ENCODE results near the gene FAF1.

The FAF1 gene

GRCh38 chr1:50610563-50610962 lies 349.5 kb downstream of the FAF1 start (continued):
- TF ChIP-seq, protein P1, sequence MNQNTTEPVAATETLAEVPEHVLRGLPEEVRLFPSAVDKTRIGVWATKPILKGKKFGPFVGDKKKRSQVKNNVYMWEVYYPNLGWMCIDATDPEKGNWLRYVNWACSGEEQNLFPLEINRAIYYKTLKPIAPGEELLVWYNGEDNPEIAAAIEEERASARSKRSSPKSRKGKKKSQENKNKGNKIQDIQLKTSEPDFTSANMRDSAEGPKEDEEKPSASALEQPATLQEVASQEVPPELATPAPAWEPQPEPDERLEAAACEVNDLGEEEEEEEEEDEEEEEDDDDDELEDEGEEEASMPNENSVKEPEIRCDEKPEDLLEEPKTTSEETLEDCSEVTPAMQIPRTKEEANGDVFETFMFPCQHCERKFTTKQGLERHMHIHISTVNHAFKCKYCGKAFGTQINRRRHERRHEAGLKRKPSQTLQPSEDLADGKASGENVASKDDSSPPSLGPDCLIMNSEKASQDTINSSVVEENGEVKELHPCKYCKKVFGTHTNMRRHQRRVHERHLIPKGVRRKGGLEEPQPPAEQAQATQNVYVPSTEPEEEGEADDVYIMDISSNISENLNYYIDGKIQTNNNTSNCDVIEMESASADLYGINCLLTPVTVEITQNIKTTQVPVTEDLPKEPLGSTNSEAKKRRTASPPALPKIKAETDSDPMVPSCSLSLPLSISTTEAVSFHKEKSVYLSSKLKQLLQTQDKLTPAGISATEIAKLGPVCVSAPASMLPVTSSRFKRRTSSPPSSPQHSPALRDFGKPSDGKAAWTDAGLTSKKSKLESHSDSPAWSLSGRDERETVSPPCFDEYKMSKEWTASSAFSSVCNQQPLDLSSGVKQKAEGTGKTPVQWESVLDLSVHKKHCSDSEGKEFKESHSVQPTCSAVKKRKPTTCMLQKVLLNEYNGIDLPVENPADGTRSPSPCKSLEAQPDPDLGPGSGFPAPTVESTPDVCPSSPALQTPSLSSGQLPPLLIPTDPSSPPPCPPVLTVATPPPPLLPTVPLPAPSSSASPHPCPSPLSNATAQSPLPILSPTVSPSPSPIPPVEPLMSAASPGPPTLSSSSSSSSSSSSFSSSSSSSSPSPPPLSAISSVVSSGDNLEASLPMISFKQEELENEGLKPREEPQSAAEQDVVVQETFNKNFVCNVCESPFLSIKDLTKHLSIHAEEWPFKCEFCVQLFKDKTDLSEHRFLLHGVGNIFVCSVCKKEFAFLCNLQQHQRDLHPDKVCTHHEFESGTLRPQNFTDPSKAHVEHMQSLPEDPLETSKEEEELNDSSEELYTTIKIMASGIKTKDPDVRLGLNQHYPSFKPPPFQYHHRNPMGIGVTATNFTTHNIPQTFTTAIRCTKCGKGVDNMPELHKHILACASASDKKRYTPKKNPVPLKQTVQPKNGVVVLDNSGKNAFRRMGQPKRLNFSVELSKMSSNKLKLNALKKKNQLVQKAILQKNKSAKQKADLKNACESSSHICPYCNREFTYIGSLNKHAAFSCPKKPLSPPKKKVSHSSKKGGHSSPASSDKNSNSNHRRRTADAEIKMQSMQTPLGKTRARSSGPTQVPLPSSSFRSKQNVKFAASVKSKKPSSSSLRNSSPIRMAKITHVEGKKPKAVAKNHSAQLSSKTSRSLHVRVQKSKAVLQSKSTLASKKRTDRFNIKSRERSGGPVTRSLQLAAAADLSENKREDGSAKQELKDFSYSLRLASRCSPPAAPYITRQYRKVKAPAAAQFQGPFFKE (tag by site-specific recombination; IDR thresholded peaks at IDR 0.05; ENCODE audit: borderline replicate concordance): no peak
- no peak for TF ChIP-seq WT1 (tag by site-specific recombination; IDR thresholded peaks at IDR 0.05)

DNA sequence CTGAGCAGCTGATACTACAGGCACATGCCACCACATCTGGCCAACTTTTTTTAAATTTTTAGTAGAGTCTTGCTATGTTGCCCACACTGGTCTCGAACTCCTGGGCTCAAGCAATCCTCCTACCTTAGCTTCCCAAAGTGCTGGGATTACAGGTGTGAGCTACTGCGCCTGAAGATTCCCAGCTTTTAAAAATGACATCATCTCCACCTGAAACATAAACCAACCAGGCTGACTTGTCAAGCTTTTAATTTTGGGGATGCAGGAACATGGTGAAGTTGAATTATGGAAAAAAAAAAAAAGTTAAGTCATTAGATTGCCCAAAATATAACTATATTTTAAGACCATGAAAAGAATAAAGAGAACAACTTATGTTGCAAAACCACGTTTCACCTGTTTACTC lies 350.6 kb downstream of the FAF1 start:
- POLR2A ChIA-PET: no interaction called here

DNA sequence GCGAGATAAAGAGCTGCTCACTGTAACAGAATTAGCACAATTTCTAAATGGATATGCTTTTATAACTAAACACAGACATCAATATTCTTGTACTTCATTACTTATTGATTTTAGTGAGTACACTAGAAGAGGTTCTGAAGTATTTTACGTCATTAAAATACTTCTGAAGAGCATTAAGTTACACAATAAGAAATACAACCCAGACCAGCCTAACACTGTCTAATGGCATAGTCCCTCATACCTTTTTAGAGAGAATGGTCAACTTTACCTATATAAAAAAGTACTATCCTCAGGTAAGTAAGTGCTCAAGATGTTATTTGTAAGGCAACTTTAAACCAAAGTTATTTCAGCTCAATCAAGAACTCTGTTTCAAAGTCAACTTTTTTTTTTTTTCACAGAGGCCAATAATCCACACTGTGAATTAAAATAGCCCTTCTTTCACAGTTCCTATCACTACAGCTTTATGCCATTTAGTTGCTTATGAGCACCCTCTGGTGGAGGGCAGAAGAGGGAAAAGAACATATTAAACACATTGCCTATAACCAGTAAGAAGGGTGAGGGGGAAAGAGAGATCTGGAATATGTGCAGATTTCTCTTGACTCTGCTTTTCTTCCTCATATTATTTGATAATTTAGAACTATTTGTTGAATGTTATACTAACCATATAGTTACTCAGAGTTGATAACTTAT lies 354.7 kb downstream of the FAF1 start:
- H3K4me1 ChIP-seq (ENCODE audit: control insufficient read depth, insufficient read depth, low read length): peaks cover 8% of the 10 kb centered on the region
- H3K36me3 ChIP-seq (ENCODE audit: control insufficient read depth in 2 of 2, insufficient read depth in 1 of 2, low read length in 2 of 2): no peaks in the 10 kb centered on the region
- POLR2A ChIA-PET: no interaction called here
- H3K9me3 ChIP-seq (ENCODE audit: control insufficient read depth, insufficient read depth, low read depth, low read length): no peaks in the 10 kb centered on the region
- CTCF ChIA-PET: interaction anchor here (0.5 to 4.0 kb wide), 23 partner anchors 8 to 976 kb away, joined by 3 to 15 read pairs (median 4); no protein-coding TSS in a partner anchor
- no peak overlapping the region for H3K4me3 ChIP-seq (ENCODE audit: low read depth, low read length)
- H3K27ac ChIP-seq (ENCODE audit: extremely low read depth, low read depth, low read length): no peak overlapping the region
- TF ChIP-seq ZNF792 (tag by site-specific recombination; IDR thresholded peaks at IDR 0.05) (no peak), ELK4 (IDR thresholded peaks at IDR 0.05; ENCODE audit: borderline replicate concordance, low read depth, low read length) (no peak), PATZ1 (tag by site-specific recombination; IDR thresholded peaks at IDR 0.05) (no peak), ZNF629 (tag by site-specific recombination; IDR thresholded peaks at IDR 0.05) (peak; percentile 52; the same call in 1 of the 2 replicates), SCRT1 (tag by site-specific recombination; IDR thresholded peaks at IDR 0.05; ENCODE audit: borderline replicate concordance) (no peak), ZNF239 (tag by site-specific recombination; IDR thresholded peaks at IDR 0.05) (no peak), ZNF366 (tag by site-specific recombination; conservative IDR thresholded peaks at IDR 0.05) (0 out of 2 replicates have a peak, but pooled peaks have one; percentile 21), ZNF670 (tag by site-specific recombination; IDR thresholded peaks at IDR 0.05; ENCODE audit: low read depth) (no peak), BCL11A (tag by site-specific recombination; IDR thresholded peaks at IDR 0.05; ENCODE audit: low read depth) (no peak), EGR2 (tag by site-specific recombination; IDR thresholded peaks at IDR 0.05; ENCODE audit: low read depth) (no peak)
- TF ChIP-seq, protein P2, sequence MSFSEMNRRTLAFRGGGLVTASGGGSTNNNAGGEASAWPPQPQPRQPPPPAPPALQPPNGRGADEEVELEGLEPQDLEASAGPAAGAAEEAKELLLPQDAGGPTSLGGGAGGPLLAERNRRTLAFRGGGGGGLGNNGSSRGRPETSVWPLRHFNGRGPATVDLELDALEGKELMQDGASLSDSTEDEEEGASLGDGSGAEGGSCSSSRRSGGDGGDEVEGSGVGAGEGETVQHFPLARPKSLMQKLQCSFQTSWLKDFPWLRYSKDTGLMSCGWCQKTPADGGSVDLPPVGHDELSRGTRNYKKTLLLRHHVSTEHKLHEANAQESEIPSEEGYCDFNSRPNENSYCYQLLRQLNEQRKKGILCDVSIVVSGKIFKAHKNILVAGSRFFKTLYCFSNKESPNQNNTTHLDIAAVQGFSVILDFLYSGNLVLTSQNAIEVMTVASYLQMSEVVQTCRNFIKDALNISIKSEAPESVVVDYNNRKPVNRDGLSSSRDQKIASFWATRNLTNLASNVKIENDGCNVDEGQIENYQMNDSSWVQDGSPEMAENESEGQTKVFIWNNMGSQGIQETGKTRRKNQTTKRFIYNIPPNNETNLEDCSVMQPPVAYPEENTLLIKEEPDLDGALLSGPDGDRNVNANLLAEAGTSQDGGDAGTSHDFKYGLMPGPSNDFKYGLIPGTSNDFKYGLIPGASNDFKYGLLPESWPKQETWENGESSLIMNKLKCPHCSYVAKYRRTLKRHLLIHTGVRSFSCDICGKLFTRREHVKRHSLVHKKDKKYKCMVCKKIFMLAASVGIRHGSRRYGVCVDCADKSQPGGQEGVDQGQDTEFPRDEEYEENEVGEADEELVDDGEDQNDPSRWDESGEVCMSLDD (tag by site-specific recombination; IDR thresholded peaks at IDR 0.05): no peak
- TF ChIP-seq, protein P3, sequence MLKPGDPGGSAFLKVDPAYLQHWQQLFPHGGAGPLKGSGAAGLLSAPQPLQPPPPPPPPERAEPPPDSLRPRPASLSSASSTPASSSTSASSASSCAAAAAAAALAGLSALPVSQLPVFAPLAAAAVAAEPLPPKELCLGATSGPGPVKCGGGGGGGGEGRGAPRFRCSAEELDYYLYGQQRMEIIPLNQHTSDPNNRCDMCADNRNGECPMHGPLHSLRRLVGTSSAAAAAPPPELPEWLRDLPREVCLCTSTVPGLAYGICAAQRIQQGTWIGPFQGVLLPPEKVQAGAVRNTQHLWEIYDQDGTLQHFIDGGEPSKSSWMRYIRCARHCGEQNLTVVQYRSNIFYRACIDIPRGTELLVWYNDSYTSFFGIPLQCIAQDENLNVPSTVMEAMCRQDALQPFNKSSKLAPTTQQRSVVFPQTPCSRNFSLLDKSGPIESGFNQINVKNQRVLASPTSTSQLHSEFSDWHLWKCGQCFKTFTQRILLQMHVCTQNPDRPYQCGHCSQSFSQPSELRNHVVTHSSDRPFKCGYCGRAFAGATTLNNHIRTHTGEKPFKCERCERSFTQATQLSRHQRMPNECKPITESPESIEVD (tag by site-specific recombination; IDR thresholded peaks at IDR 0.05): peak; percentile 32; the same call in 1 of the 2 replicates

More for the DNA sequence above, 350.6 kb downstream of the FAF1 start:
- H3K36me3 ChIP-seq (ENCODE audit: control insufficient read depth in 2 of 2, insufficient read depth in 1 of 2, low read length in 2 of 2): no peaks in the 10 kb centered on the region
- no peak overlapping the region for H3K4me3 ChIP-seq (ENCODE audit: low read depth, low read length)
- TF ChIP-seq, protein P4, sequence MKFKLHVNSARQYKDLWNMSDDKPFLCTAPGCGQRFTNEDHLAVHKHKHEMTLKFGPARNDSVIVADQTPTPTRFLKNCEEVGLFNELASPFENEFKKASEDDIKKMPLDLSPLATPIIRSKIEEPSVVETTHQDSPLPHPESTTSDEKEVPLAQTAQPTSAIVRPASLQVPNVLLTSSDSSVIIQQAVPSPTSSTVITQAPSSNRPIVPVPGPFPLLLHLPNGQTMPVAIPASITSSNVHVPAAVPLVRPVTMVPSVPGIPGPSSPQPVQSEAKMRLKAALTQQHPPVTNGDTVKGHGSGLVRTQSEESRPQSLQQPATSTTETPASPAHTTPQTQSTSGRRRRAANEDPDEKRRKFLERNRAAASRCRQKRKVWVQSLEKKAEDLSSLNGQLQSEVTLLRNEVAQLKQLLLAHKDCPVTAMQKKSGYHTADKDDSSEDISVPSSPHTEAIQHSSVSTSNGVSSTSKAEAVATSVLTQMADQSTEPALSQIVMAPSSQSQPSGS (tag by site-specific recombination; IDR thresholded peaks at IDR 0.05; ENCODE audit: low read depth): peak; percentile 69; the same call in 1 of the 2 replicates
- no peak for TF ChIP-seq ZNF747 (tag by site-specific recombination; IDR thresholded peaks at IDR 0.05)
- peaks cover 9% of the 10 kb centered on the region; the same call in 1 of the 2 replicates for H3K4me1 ChIP-seq (ENCODE audit: control insufficient read depth, insufficient read depth, low read length)
- no peak overlapping the region for H3K27ac ChIP-seq (ENCODE audit: extremely low read depth, low read depth, low read length)
- no peaks in the 10 kb centered on the region for H3K9me3 ChIP-seq (ENCODE audit: control insufficient read depth, insufficient read depth, low read depth, low read length)
- CTCF ChIA-PET: interaction anchor here (0.6 to 1.1 kb wide), 4 partner anchors 9 to 1687 kb away, joined by 3 to 4 read pairs (median 3); no protein-coding TSS in a partner anchor

Data from HEK293 (cell line).